ENCODE results near the gene RALGAPA1. TPM values are rescaled to one million over a fixed set of nuclear protein-coding genes. Genes with fewer than 3 reads are reported as not detected.

RALGAPA1 gene
- total RNA-seq, 1 donor from 2014 or later = 31.1 TPM

- Histone ChIP-seq H3K4me3 (ENCODE audit: low read depth, low read length) (no peak overlapping the region), H3K36me3 (ENCODE audit: control insufficient read depth, insufficient read depth, low read length) (peaks cover 1% of the 10 kb centered on the region), H3K27me3 (ENCODE audit: control insufficient read depth, insufficient read depth, low read length) (no peaks in the 10 kb centered on the region)
- no peak for TF ChIP-seq CTCF (IDR thresholded peaks at IDR 0.05; ENCODE audit: insufficient read depth, low read length, poor library complexity, severe bottlenecking)
- no peak for DNase-seq (ENCODE audit: low read depth)
These were observed 165.6 kb downstream of the RALGAPA1 start for GRCh38 chr14:35643513-35643912.

- no peak for TF ChIP-seq CTCF (IDR thresholded peaks at IDR 0.05; ENCODE audit: insufficient read depth, low read length, poor library complexity, severe bottlenecking)
- Histone ChIP-seq H3K4me3 (ENCODE audit: low read depth, low read length) (no peak overlapping the region), H3K27me3 (ENCODE audit: control insufficient read depth, insufficient read depth, low read length) (no peaks in the 10 kb centered on the region), H3K36me3 (ENCODE audit: control insufficient read depth, insufficient read depth, low read length) (no peaks in the 10 kb centered on the region)
- no peak for DNase-seq (ENCODE audit: low read depth)
These were observed 171.2 kb downstream of the RALGAPA1 start for GRCh38 chr14:35637851-35638250.

GRCh38 chr14:35637269-35637668 is 171.8 kb downstream of the RALGAPA1 start:
- no peaks in the 10 kb centered on the region for H3K27me3 ChIP-seq (ENCODE audit: control insufficient read depth, insufficient read depth, low read length)
- no peak for TF ChIP-seq CTCF (IDR thresholded peaks at IDR 0.05; ENCODE audit: insufficient read depth, low read length, poor library complexity, severe bottlenecking)
- no peak for DNase-seq (ENCODE audit: low read depth)
- H3K4me3 ChIP-seq (ENCODE audit: low read depth, low read length) = no peak overlapping the region
- H3K36me3 ChIP-seq (ENCODE audit: control insufficient read depth, insufficient read depth, low read length) = no peaks in the 10 kb centered on the region

- Histone ChIP-seq H3K36me3 (ENCODE audit: control insufficient read depth, insufficient read depth, low read length) (no peaks in the 10 kb centered on the region), H3K27me3 (ENCODE audit: control insufficient read depth, insufficient read depth, low read length) (no peaks in the 10 kb centered on the region), H3K4me3 (ENCODE audit: low read depth, low read length) (no peak overlapping the region)
- DNase-seq (ENCODE audit: low read depth) = no peak
- no peak for TF ChIP-seq CTCF (IDR thresholded peaks at IDR 0.05; ENCODE audit: insufficient read depth, low read length, poor library complexity, severe bottlenecking)
These were observed 176.4 kb downstream of the RALGAPA1 start for GRCh38 chr14:35632676-35633075.

- DNase-seq (ENCODE audit: low read depth) = no peak
- TF ChIP-seq CTCF (IDR thresholded peaks at IDR 0.05; ENCODE audit: insufficient read depth, low read length, poor library complexity, severe bottlenecking) = no peak
- Histone ChIP-seq H3K4me3 (ENCODE audit: low read depth, low read length) (no peak overlapping the region), H3K27me3 (ENCODE audit: control insufficient read depth, insufficient read depth, low read length) (no peaks in the 10 kb centered on the region), H3K36me3 (ENCODE audit: control insufficient read depth, insufficient read depth, low read length) (no peaks in the 10 kb centered on the region)
These were observed 176.8 kb downstream of the RALGAPA1 start for GRCh38 chr14:35632271-35632670.

GRCh38 chr14:35631071-35631805 is 177.9 kb downstream of the RALGAPA1 start:
- no peak for DNase-seq (ENCODE audit: low read depth)
- Histone ChIP-seq H3K4me3 (ENCODE audit: low read depth, low read length) (no peak overlapping the region), H3K36me3 (ENCODE audit: control insufficient read depth, insufficient read depth, low read length) (no peaks in the 10 kb centered on the region), H3K27me3 (ENCODE audit: control insufficient read depth, insufficient read depth, low read length) (no peaks in the 10 kb centered on the region)
- no peak for TF ChIP-seq CTCF (IDR thresholded peaks at IDR 0.05; ENCODE audit: insufficient read depth, low read length, poor library complexity, severe bottlenecking)
